GM21423 (cell line): ENCODE measurements around the gene PFDN1.

ENCODE experiments used
- ATAC-seq: cut with Tn5 transposase; IDR thresholded peaks from one replicate; pipeline ENCODE4 v1.9.1; 2021; ENCODE audit warnings: mild to moderate bottlenecking, moderate library complexity; ENCODE audit not compliant: unreplicated experiment

The PFDN1 gene

GRCh38 chr5:140298183-140298601, 4.7 kb downstream of the PFDN1 start:
- ATAC-seq = no peak

DNA sequence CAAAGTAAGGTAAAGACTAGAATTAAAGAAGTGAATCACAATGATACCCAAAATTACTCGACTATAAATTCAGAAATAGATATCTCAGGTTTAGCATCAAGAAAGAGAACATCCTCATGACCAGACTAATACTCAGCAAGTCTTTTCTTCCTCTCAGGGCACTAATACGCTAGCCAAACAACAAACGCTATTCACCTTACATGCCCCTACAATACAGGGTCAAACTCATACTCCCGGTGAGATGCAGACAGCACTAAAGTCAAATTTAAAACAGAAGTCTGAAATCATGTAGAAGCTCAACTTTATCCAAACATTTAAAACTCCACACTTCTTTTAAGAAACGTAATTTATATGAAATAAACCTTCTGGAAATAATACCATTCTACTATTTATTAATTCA, 5.6 kb downstream of the PFDN1 start:
- no peak for ATAC-seq

DNA sequence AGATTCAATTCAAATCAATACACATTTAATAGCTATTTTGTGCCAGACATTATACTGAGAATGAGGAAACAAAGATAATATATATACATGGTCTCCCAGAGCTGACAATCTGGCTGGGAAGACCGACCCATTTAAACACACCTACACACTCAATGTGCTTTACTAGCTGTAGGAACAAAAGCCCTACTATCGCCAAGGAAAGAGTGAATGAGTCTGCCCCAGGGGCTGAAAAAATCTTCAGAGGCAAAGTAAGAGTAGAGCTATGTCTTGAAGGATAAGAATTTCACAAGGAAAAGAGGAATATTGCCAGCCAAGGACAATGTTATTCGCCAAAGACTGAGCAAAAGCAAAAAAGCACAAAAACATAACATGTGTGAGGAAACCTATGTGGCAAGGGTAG, 6.6 kb downstream of the PFDN1 start:
- ATAC-seq = no peak

GRCh38 chr5:140295414-140295813, 7.5 kb downstream of the PFDN1 start:
- ATAC-seq = no peak

DNA sequence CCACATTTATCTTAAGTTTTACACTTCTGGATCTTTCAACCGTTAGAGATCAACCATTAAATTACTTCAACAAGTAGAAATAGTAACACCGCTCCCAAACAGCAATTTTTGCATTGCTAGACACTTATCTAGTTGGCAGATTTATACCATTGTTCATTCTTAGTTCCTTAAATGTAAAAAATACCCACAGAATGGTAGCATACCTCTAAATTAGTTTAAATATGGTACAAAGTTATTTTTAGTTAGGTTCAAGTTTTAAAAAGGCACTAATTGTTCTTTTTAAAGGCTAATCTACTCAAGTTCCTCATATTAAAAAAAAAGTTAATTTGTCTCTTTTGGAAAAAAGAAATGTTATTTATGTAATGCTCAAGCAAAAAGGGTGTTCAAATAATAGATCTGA, 8.1 kb downstream of the PFDN1 start:
- ATAC-seq = no peak

DNA sequence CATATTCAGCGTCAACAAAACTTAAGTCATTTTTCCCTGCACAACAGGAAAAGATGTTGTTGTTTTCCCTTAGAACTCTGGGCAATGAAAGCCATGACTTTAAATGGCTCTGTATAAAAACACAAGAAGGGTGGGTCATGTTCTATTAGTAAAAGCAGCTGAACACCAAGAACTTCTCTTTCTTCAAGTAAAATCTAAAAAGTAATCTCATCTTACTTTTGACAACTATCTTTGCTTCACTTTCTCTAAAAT, 9.1 kb downstream of the PFDN1 start:
- ATAC-seq = no peak

- no peak for ATAC-seq
Measured at GRCh38 chr5:140293091-140293848, 9.6 kb downstream of the PFDN1 start.

DNA sequence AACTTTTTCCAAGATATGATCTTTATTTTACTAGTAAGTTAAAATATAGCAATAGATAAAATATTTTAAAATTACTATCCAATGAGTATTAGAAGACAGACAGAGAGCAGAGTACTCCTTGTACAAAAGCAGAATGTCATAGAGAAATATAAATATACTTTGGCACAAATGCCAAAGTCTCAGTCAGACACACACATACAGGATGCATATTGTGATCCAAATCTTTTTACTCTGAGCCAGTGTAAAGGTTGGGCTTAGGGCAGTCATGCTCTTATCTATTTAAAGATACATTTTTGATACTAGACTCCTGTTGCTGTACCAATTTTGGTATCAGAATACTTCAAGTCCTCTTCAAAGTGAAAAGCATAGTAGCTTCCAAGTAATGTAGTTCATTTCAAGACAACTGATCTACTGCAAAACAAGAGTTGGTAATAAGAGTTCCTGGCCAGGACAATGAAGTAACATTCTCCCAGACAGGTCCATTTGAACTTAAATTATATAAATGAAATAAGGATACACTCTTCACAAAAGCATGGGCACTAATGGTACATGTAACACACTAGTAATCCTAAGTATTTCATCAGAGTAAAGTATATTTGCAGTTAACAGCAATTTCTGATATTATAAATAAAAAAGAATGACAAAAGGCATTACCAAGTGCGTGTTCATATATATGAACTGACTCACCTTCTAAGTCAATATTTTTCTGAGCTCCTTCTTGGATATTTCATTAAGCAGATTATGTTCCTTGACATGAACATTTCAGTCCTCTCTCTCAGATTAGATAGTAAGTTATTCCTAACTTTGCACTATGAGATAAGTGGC, 10.5 kb downstream of the PFDN1 start:
- ATAC-seq = no peak

GRCh38 chr5:140287801-140288521, 14.9 kb downstream of the PFDN1 start:
- no peak for ATAC-seq

DNA sequence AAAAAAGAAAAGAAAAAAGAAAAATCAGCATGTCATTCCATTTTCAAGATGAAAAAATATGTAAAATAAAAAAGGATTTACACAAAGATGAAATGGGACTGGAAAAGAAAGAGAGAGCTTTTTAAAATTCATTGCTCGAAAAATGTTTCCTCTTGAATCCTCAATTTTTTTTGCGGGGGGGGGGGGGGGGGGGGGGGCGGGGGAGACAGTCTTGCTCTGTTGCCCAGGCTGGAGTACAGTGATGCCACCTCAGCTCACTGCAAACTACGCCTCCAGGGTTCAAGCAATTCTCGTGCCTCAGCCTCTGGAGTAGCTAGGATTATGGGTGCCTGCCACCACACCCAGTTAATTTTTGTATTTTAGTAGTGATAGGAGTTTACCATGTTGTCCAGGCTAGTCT, 16.5 kb downstream of the PFDN1 start:
- ATAC-seq = no peak

DNA sequence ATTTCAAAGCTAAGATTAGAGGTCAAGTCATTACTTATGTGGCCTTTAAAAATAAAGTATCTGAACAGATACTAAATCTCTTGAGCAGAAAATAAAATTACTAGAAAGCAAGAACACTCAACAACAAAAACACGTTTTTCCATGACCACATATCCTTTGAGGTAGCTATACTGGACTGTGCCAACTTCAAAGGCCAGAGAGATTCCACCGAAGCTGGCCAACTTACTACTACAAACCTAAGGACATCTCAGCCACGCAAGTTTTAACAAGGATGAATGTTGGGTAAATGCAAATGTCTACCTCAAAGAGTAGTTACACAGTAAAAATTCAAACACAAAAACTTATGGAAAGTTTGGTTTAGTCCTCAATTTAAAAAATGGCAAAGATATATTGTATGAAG, 18.9 kb downstream of the PFDN1 start:
- no peak for ATAC-seq

GRCh38 chr5:140282266-140282665, 20.6 kb downstream of the PFDN1 start:
- ATAC-seq = no peak

GRCh38 chr5:140275837-140276236, 27.1 kb downstream of the PFDN1 start:
- no peak for ATAC-seq

DNA sequence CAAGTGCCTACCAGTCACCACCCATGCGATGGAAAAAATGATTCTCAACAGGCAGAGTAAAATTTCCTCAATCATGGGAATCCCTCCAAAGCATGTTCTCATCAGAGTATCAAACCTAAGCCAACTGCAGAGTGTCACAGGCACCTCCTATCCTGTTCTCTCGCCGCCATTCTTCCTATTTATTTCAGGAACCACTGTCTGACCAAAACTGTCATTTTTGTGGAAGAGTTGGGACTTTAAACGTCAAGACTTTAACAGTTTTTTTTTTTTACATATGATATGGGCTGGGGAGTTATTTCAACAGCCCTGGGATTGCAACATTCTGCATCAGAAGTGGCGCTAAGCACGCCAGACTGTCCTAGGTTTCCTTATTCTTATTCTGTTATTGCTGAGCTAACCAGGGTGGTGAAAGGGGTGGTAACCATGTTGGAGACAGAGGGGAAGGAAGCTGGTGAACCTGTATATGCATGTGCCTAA, 29.5 kb downstream of the PFDN1 start:
- ATAC-seq = no peak

DNA sequence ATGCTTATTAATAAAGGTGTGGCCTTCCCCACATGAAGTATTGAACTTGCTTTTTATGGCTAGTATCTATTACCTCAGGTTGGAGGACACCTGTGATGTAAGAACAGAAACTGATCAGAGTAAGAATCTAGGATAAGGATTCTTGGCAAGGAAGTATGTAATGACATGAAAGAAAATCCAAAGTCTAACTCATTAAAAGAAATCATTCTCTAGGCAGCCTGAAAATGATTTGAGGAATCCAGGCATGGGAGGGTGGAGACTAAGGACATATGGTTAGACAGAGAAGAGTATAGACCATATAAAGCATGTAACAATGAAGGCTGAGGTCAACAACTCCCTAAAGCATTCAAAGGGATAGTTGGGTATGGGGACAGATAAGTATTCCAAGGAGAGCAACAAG, 32.9 kb downstream of the PFDN1 start:
- ATAC-seq = no peak

DNA sequence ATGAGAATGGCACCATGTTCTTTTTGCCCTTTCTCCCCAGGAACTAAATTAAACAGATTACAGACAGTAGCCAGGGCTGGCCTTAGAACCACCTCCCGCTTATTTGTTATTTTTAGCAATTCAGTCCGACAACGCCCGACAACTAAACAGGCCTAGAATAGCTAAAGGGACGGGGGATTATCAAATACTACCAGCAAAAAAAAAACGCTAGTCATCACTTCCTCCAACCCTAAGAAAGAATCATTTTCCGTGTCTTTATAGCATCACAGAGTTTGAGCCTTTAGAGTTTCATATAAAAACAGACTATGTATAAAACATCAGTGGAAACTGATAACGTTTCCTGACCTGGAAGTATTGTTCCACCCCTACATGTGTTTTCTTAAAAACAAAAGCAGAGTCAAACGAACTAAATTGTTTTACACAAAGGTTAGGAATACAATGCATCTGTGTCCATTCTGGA, 35.3 kb downstream of the PFDN1 start:
- ATAC-seq = no peak

- ATAC-seq = no peak
Measured at GRCh38 chr5:140267201-140267540, 35.7 kb downstream of the PFDN1 start.

DNA sequence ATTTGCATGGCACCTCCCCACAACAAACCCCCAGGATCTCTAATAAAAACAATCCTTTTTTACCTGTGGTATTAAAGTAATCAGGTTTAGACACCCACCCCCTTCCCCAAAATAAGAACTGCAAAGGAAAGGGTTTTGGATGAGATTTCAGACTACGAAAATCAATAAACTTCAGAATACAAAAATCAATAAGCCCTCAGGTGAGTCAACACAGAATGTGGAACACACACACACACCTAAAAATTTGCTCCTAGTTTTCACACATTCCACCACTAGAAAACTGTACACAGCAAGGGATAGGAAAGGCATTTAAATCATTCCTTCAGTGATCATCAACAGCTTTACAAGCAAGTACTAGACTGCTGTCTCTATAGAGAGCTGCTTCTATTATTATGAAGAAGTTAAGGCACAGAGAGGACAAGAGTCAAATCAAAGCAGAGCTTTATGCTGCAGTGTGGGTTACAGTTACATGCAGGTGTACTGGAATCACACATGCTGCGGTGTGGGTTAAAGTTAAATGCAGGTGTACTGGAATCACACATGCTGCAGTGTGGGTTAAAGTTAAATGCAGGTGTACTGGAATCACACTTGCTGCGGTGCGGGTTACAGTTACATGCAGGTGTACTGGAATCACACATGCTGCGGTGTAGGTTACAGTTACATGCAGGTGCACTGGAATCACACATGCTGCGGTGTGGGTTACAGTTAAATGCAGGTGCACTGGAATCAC, 36.3 kb downstream of the PFDN1 start:
- ATAC-seq = no peak

GRCh38 chr5:140265845-140266244, 37.1 kb downstream of the PFDN1 start:
- no peak for ATAC-seq

DNA sequence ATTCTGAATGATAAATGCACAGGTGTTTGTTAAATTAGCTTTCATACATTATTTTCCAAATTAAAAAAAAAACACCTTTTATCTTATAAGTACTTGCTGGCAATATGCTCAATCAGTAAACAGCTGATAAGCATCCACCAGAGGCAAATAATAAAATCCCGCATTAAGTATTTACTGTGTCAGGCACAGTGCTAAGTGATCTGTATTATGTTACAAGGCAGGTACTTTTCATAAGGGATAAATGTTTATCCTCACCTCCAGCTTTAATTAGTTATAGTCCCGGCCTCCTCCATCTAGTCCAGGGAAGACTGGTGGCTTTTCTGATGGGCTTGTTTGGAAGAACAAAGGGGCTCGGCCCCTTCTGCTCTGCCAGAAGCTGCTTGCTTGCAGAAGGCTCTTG, 40.1 kb downstream of the PFDN1 start:
- no peak for ATAC-seq

GRCh38 chr5:140262221-140262620, 40.7 kb downstream of the PFDN1 start:
- ATAC-seq = no peak
